ENCODE results near the gene CALML5.

CALML5 gene

GRCh38 chr10:5460468-5461202 lies 38.7 kb downstream of the CALML5 start:
- DNase-seq: peak; percentile 41

GRCh38 chr10:5458949-5459747 lies 40.2 kb downstream of the CALML5 start:
- no peak for DNase-seq

GRCh38 chr10:5458425-5458824 lies 40.9 kb downstream of the CALML5 start:
- DNase-seq: no peak

GRCh38 chr10:5457741-5458140 lies 41.6 kb downstream of the CALML5 start:
- no peak for DNase-seq

GRCh38 chr10:5456563-5456962 lies 42.8 kb downstream of the CALML5 start:
- no peak for DNase-seq

- DNase-seq: peak; percentile 61
These were observed 45.5 kb downstream of the CALML5 start for GRCh38 chr10:5453749-5454489.

GRCh38 chr10:5450605-5451384 lies 48.6 kb downstream of the CALML5 start:
- no peak for DNase-seq

- no peak for DNase-seq
These were observed 49.5 kb downstream of the CALML5 start for GRCh38 chr10:5449823-5450222.

- no peak for DNase-seq
These were observed 50.1 kb downstream of the CALML5 start for GRCh38 chr10:5449227-5449626.
